IMR-90 (cell line): ENCODE results near the gene TAF1L. TPM values are rescaled to one million over a fixed set of nuclear protein-coding genes. Genes with fewer than 3 reads are reported as not detected.

Source experiments
- ATAC-seq: fragments of 200-7000 bp; cut with Tn5 transposase; 2 replicates; pipeline ENCODE4 v1.9.1; 2020; ENCODE audit warnings: low read depth, mild to moderate bottlenecking, moderate library complexity
- BruUV-seq: library from RNA; stranded (reverse); fragments of 400-500 nt; replicated peaks from 2 replicates; lab custom pipeline; 2021; lab: Mats Ljungman, UMichigan
- CTCF ChIA-PET: fragments of 300-600 bp; formaldehyde crosslinking; extraction: SDS; loops from one replicate; lab custom pipeline; 2021; ENCODE audit warnings: antibody characterized with exemption; lab: Yijun Ruan, JAX
- POLR2A ChIA-PET: fragments of 300-600 bp; sonication (Branson Sonifier 250); formaldehyde crosslinking; loops from one replicate; lab custom pipeline; 2022; ENCODE audit warnings: antibody characterized with exemption; ENCODE audit not compliant: unreplicated experiment; lab: Charles Lee
- DNase-seq: peaks from one replicate; pipeline ENCODE4 v3.0.0; 2013
- H2AFZ ChIP-seq: replicated peaks from 2 replicates; pipeline ENCODE3; 2013; ENCODE audit warnings: low read length, mild to moderate bottlenecking; ENCODE audit not compliant: poor library complexity
- H2AK5ac ChIP-seq: 2 replicates; pipeline ENCODE4 v1.6.1; 2013; ENCODE audit warnings: low read depth, low read length, inconsistent platforms
- H2AK9ac ChIP-seq: replicated peaks from 2 replicates; pipeline ENCODE3; 2013; ENCODE audit warnings: mild to moderate bottlenecking, low read depth, low read length, moderate library complexity; ENCODE audit not compliant: poor library complexity
- H2BK120ac ChIP-seq: 2 replicates; pipeline ENCODE4 v1.6.1; 2013; ENCODE audit warnings: low read depth, low read length, inconsistent platforms
- H2BK15ac ChIP-seq: 3 replicates; pipeline ENCODE4 v1.6.1; 2013; ENCODE audit warnings: low read depth, low read length, inconsistent platforms
- H2BK20ac ChIP-seq: 2 replicates; pipeline ENCODE4 v1.6.1; 2013; ENCODE audit warnings: low read depth, mild to moderate bottlenecking, inconsistent platforms, low read length, moderate library complexity
- H2BK5ac ChIP-seq: 2 replicates; pipeline ENCODE4 v1.6.1; 2013; ENCODE audit warnings: mild to moderate bottlenecking, low read depth, low read length, inconsistent platforms; ENCODE audit not compliant: poor library complexity, severe bottlenecking
- H3K14ac ChIP-seq: replicated peaks from 2 replicates; pipeline ENCODE4 v1.6.1; 2013; ENCODE audit warnings: low read depth, low read length, inconsistent platforms
- H3K18ac ChIP-seq: 2 replicates; pipeline ENCODE4 v1.6.1; 2013; ENCODE audit warnings: low read depth, low read length, control low read depth
- H3K23ac ChIP-seq: 2 replicates; pipeline ENCODE4 v1.6.1; 2013; ENCODE audit warnings: low read depth, low read length, inconsistent platforms
- H3K27ac ChIP-seq: 2 replicates; pipeline ENCODE4 v1.5.1; 2013; ENCODE audit warnings: mild to moderate bottlenecking, control low read depth, low read length; ENCODE audit not compliant: insufficient read depth
- H3K27me3 ChIP-seq: 2 replicates; pipeline ENCODE4 v1.6.1; 2013; ENCODE audit warnings: low read length; ENCODE audit not compliant: control insufficient read depth, insufficient read depth
- H3K36me3 ChIP-seq: 2 replicates; pipeline ENCODE4 v1.6.1; 2013; ENCODE audit warnings: low read length, mixed read lengths; ENCODE audit not compliant: control insufficient read depth, insufficient read depth
- H3K4ac ChIP-seq: 2 replicates; pipeline ENCODE4 v1.6.1; 2013; ENCODE audit warnings: low read depth, low read length, inconsistent platforms
- H3K4me1 ChIP-seq: 2 replicates; pipeline ENCODE4 v1.6.1; 2013; ENCODE audit warnings: low read length, mixed read lengths; ENCODE audit not compliant: control insufficient read depth, insufficient read depth
- H3K4me2 ChIP-seq: 2 replicates; pipeline ENCODE4 v1.6.1; 2013; ENCODE audit warnings: low read depth, mild to moderate bottlenecking, control low read depth, low read length, moderate library complexity
- H3K4me3 ChIP-seq: 2 replicates; pipeline ENCODE4 v1.5.1; 2013; ENCODE audit warnings: low read depth, mild to moderate bottlenecking, control low read depth, low read length, moderate library complexity; ENCODE audit not compliant: insufficient read depth
- H3K56ac ChIP-seq: 2 replicates; pipeline ENCODE4 v1.6.1; 2013; ENCODE audit warnings: low read length, inconsistent platforms; ENCODE audit not compliant: insufficient read depth; ENCODE audit errors: extremely low read depth
- H3K79me1 ChIP-seq, 2 experiments: 2 replicates each; pipeline ENCODE4 v1.6.1; 2013; ENCODE audit warnings: low read length in 2 of 2, inconsistent platforms in 1 of 2, low read depth in 1 of 2
- H3K9ac ChIP-seq: 2 replicates; pipeline ENCODE4 v1.6.1; 2013; ENCODE audit warnings: low read depth, low read length, control low read depth
- H3K9me1 ChIP-seq: 2 replicates; pipeline ENCODE4 v1.6.1; 2013; ENCODE audit warnings: low read length, inconsistent platforms; ENCODE audit not compliant: insufficient read depth
- H3K9me3 ChIP-seq: 2 replicates; pipeline ENCODE4 v1.6.1; 2013; ENCODE audit warnings: low read length; ENCODE audit not compliant: control insufficient read depth, insufficient read depth
- H4K20me1 ChIP-seq: 2 replicates; pipeline ENCODE4 v1.6.1; 2013; ENCODE audit warnings: low read length, inconsistent platforms; ENCODE audit not compliant: insufficient read depth
- H4K5ac ChIP-seq: 2 replicates; pipeline ENCODE4 v1.6.1; 2013; ENCODE audit warnings: mild to moderate bottlenecking, low read depth, low read length, control low read depth
- H4K8ac ChIP-seq, 2 experiments: 2 replicates each; pipeline ENCODE4 v1.6.1; 2013; ENCODE audit warnings: low read depth in 2 of 2, low read length in 2 of 2, control low read depth in 1 of 2, inconsistent platforms in 1 of 2
- H4K91ac ChIP-seq: 2 replicates; pipeline ENCODE4 v1.6.1; 2013; ENCODE audit warnings: low read depth, low read length, inconsistent platforms; ENCODE audit not compliant: insufficient read depth
- FOS ChIP-seq: fragments of 150-350 bp; IDR thresholded peaks from 2 replicates; pipeline ENCODE4 v1.6.1; 2016; ENCODE audit warnings: low read depth, low read length
- MXI1 ChIP-seq: IDR thresholded peaks from 2 replicates; pipeline ENCODE4 v1.6.1; 2012; ENCODE audit warnings: low read depth, mild to moderate bottlenecking, low read length, moderate library complexity, borderline replicate concordance
- RCOR1 ChIP-seq: IDR thresholded peaks from 2 replicates; pipeline ENCODE4 v1.6.1; 2012; ENCODE audit warnings: mild to moderate bottlenecking, low read length, improper control_type of control experiment; ENCODE audit not compliant: insufficient replicate concordance
- WGBS, 2 experiments: methylation state at CpG; one replicate each; pipeline versions ENCODE4 v1.1.5 to v1.1.7; 2013; ENCODE audit warnings: missing lambda C conversion rate in 2 of 2; ENCODE audit not compliant: insufficient read length in 1 of 2; ENCODE audit errors: extremely low coverage in 2 of 2; 5-methylcytosine and 5-hydroxymethylcytosine counted together
- dilution Hi-C: fragments of 300-500 bp; cut with HindIII; formaldehyde crosslinking; loops from one replicate; pipeline ENCODE4 v1.14.3; 2018; ENCODE audit warnings: low sequenced_read_pairs; ENCODE audit not compliant: unreplicated experiment
- in situ Hi-C: fragments of 300-500 bp; cut with MboI; formaldehyde crosslinking; loops from 3 replicates; pipeline ENCODE4 v1.14.3; 2019; ENCODE audit warnings: low sequenced_read_pairs, inconsistent platforms, mixed read lengths
- intact Hi-C: fragments of 100-400 bp; cut with micrococcal nuclease; formaldehyde crosslinking; loops from 2 replicates; pipeline ENCODE4 v1.10.0; 2022
- polyA plus RNA-seq, 3 experiments: library from polyadenylated mRNA; depleted of rRNA; stranded (reverse); fragments of >200 nt; gene quantifications; 2 replicates each; pipeline ENCODE4 v1.2.3, GENCODE V29; 2012; ENCODE audit warnings: low replicate concordance in 1 of 3
- total RNA-seq: library from RNA; depleted of rRNA; stranded (reverse); fragments of >200 nt; gene quantifications from 2 replicates; pipeline ENCODE4 v1.2.3, GENCODE V29; 2012

Gene TAF1L
- total and polyA plus RNA-seq, 2 of the 4 experiments (the other 2 are of a cell fraction) = not detected

DNA sequence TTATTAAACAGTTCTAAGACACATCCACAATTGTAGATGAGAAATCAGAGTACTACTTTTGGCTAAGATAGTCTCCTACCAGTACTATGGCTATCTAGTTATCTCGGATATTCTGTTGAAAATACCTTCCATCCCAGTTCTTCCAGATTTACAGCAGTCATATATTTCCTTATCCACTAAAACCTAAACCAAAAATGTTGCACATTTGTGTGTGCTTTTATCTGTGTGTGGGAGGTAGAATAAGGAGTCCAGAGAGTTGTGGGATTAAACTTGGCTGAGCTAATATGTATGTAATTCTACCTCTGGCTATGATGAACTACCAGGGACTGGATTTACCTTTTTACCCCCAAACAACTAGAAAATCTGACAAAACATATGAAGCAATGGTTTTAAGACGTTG lies 45.0 kb downstream of the TAF1L start:
- Histone ChIP-seq H2BK20ac (no peak overlapping the region), H3K79me1 (no peaks in the 10 kb centered on the region), H3K9me1 (no peaks in the 10 kb centered on the region), H3K27ac (no peak overlapping the region), H3K9me3 (no peaks in the 10 kb centered on the region), H4K91ac (no peak overlapping the region), H2BK120ac (no peak overlapping the region), H2AK9ac (no peak overlapping the region), H3K56ac (no peak overlapping the region), H4K8ac (no peak overlapping the region), H3K27me3 (peaks cover 1% of the 10 kb centered on the region; the same call in 1 of the 2 replicates), H3K23ac (no peak overlapping the region), H4K5ac (no peak overlapping the region), H3K4me1 (no peaks in the 10 kb centered on the region), H4K20me1 (no peaks in the 10 kb centered on the region), H3K4ac (no peak overlapping the region), H2AK5ac (no peak overlapping the region), H2BK15ac (no peak overlapping the region), H3K4me3 (no peak overlapping the region), H3K4me2 (no peak overlapping the region), H3K9ac (no peak overlapping the region), H2AFZ (no peak overlapping the region), H3K36me3 (no peaks in the 10 kb centered on the region), H2BK5ac (no peak overlapping the region), H3K18ac (no peak overlapping the region), H3K14ac (no peak overlapping the region)
- in situ Hi-C loops (no loop called here), dilution Hi-C loops (no loop called here), intact Hi-C loops (no loop called here)
- DNase-seq (no peak), ATAC-seq (no peak)
- whole genome bisulfite sequencing, 2 experiments = no CpG with 5 or more reads among the region's 2 CpGs
- ChIA-PET POLR2A (no interaction called here), CTCF (interaction anchor here (1.4 to 3.3 kb wide), 2 partner anchors 11 to 378 kb away, joined by 7 to 11 read pairs; no protein-coding TSS in a partner anchor)
- BruUV-seq = no TSS peak
- TF ChIP-seq RCOR1 (no peak), MXI1 (no peak), FOS (no peak)
